Measurements from ENCODE around the gene ZNF444. TPM values are rescaled to one million over a fixed set of nuclear protein-coding genes. Genes with fewer than 3 reads are reported as not detected.
A peak's percentile ranks its signal among the peaks of the same experiment; 100 is the strongest.

Gene ZNF444
- total and polyA plus RNA-seq, 2 of the 4 experiments (the other 2 are of a cell fraction): 2.5 to 20.3 TPM

DNA sequence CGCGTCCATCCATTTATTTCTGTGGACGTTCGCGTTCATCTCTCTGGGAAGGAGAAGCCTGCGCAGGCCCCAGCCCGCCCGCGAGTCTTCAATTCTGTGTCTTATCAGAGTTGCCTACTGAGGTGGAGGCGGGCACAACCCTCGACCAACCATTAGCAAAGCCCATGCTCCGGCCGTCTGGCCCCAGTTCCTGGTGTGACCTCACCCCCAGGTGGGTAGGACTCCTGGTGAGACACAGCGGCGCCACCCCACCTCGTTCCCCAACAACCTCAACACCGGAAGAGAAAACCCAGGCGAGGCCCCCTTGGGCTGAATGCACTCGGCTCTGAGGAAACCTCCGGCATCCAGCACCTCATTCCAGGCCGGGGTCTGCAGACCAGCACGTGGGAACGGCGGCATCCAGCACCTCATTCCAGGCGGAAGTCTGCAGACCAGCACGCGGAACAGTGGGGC, 34.7 kb upstream of the ZNF444 start:
- no peak overlapping the region for H2AFZ ChIP-seq (replicated peaks; ENCODE audit: low read length, poor library complexity)
- H2BK15ac ChIP-seq (ENCODE audit: low read depth, low read length): no peak overlapping the region
- no peak overlapping the region for H3K27ac ChIP-seq (ENCODE audit: insufficient read depth, low read length)
- peaks cover 2% of the 10 kb centered on the region; the same call in 1 of the 2 replicates for H3K9me1 ChIP-seq (ENCODE audit: insufficient read depth, low read length)
- H3K4me3 ChIP-seq (ENCODE audit: insufficient read depth, low read depth, low read length): no peak overlapping the region
- H3K18ac ChIP-seq (ENCODE audit: low read depth, low read length): no peak overlapping the region
- no peak overlapping the region for H2BK120ac ChIP-seq (ENCODE audit: low read depth, low read length)
- H4K91ac ChIP-seq (ENCODE audit: insufficient read depth, low read depth, low read length): no peak overlapping the region
- H3K9ac ChIP-seq (ENCODE audit: low read depth, low read length): no peak overlapping the region
- H2BK5ac ChIP-seq (ENCODE audit: low read depth, low read length, poor library complexity, severe bottlenecking): no peak overlapping the region
- no peak overlapping the region for H3K56ac ChIP-seq (ENCODE audit: extremely low read depth, insufficient read depth, low read length)
- peaks cover 6% of the 10 kb centered on the region; the same call in 1 of the 2 replicates for H3K36me3 ChIP-seq (ENCODE audit: control insufficient read depth, insufficient read depth, low read length)
- no peak overlapping the region for H4K5ac ChIP-seq (ENCODE audit: low read depth, low read length)
- ChIA-PET POLR2A (ENCODE audit: unreplicated experiment) (no interaction called here), CTCF (no interaction called here)
- intact Hi-C loops (cut with micrococcal nuclease) (no loop called here), in situ Hi-C loops (cut with MboI; ENCODE audit: low sequenced_read_pairs) (no loop called here), dilution Hi-C loops (cut with HindIII; ENCODE audit: low sequenced_read_pairs, unreplicated experiment) (no loop called here)
- H2BK20ac ChIP-seq (ENCODE audit: low read depth, low read length): no peak overlapping the region
- 89% methylated on average over 10 of the region's 27 CpGs; no CpG with 5 or more reads in 1 of the 2 experiments for WGBS, 2 experiments (ENCODE audit: extremely low coverage in 2 of 2, insufficient read length in 1 of 2)
- no peak overlapping the region for H3K4ac ChIP-seq (ENCODE audit: low read depth, low read length)
- H2AK5ac ChIP-seq (ENCODE audit: low read depth, low read length): no peak overlapping the region
- H4K20me1 ChIP-seq (ENCODE audit: insufficient read depth, low read length): peaks cover 77% of the 10 kb centered on the region
- no peak for TF ChIP-seq FOS (IDR thresholded peaks at IDR 0.05; ENCODE audit: low read depth, low read length)
- no peak for TF ChIP-seq RFX5 (IDR thresholded peaks at IDR 0.05; ENCODE audit: low read depth, low read length)
- no peak for TF ChIP-seq MXI1 (IDR thresholded peaks at IDR 0.05; ENCODE audit: borderline replicate concordance, low read depth, low read length)
- no peak for TF ChIP-seq NFE2L2 (IDR thresholded peaks at IDR 0.05; ENCODE audit: low read depth, low read length)
- no peak for TF ChIP-seq BHLHE40 (IDR thresholded peaks at IDR 0.05; ENCODE audit: low read depth, low read length)
- no peak for TF ChIP-seq ELK1 (IDR thresholded peaks at IDR 0.05; ENCODE audit: borderline replicate concordance, low read depth, low read length)
- no peak for TF ChIP-seq MAFK (IDR thresholded peaks at IDR 0.05; ENCODE audit: low read depth, low read length)
- TF ChIP-seq, protein P1, sequence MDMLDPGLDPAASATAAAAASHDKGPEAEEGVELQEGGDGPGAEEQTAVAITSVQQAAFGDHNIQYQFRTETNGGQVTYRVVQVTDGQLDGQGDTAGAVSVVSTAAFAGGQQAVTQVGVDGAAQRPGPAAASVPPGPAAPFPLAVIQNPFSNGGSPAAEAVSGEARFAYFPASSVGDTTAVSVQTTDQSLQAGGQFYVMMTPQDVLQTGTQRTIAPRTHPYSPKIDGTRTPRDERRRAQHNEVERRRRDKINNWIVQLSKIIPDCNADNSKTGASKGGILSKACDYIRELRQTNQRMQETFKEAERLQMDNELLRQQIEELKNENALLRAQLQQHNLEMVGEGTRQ (IDR thresholded peaks at IDR 0.05; ENCODE audit: low read depth, low read length): no peak
- no peak for TF ChIP-seq SMC3 (IDR thresholded peaks at IDR 0.05; ENCODE audit: low read depth, low read length)
- no peak for TF ChIP-seq CHD1 (IDR thresholded peaks at IDR 0.05; ENCODE audit: low read depth, low read length)
- TF ChIP-seq CTCF (conservative IDR thresholded peaks at IDR 0.05; ENCODE audit: low read depth, low read length): no peak
- no peak for TF ChIP-seq POLR2A (IDR thresholded peaks at IDR 0.05; ENCODE audit: low read depth, low read length)
- no peak for TF ChIP-seq CEBPB (IDR thresholded peaks at IDR 0.05; ENCODE audit: low read depth, low read length)
- TF ChIP-seq RAD21 (IDR thresholded peaks at IDR 0.05; ENCODE audit: low read length): no peak
- TF ChIP-seq RCOR1 (IDR thresholded peaks at IDR 0.05; ENCODE audit: insufficient replicate concordance, low read length): no peak
- no peak for TF ChIP-seq MAZ (IDR thresholded peaks at IDR 0.05; ENCODE audit: borderline replicate concordance, low read depth, low read length)
- peaks cover 3 to 43% of the 10 kb centered on the region in 2 experiments; a peak in 2 of 4 replicates for H3K79me1 ChIP-seq (ENCODE audit: low read depth in 1 of 2, low read length in 2 of 2)
- DNase-seq (no peak), ATAC-seq (ENCODE audit: low read depth) (no peak)
- no peak overlapping the region for H3K14ac ChIP-seq (replicated peaks; ENCODE audit: low read depth, low read length)
- H3K9me3 ChIP-seq (ENCODE audit: control insufficient read depth, insufficient read depth, low read length): no peaks in the 10 kb centered on the region
- H3K23ac ChIP-seq (ENCODE audit: low read depth, low read length): no peak overlapping the region; the same call in 1 of the 2 replicates
- H3K4me2 ChIP-seq (ENCODE audit: low read depth, low read length): no peak overlapping the region
- peak overlapping the region; percentile 65 for H2AK9ac ChIP-seq (replicated peaks; ENCODE audit: low read depth, low read length, poor library complexity)
- no peaks in the 10 kb centered on the region for H3K27me3 ChIP-seq (ENCODE audit: control insufficient read depth, insufficient read depth, low read length)
- BruUV-seq (replicated peaks): no TSS peak
- no peak overlapping the region for H4K8ac ChIP-seq (ENCODE audit: low read depth in 2 of 2, low read length in 2 of 2)
- peaks cover 23% of the 10 kb centered on the region for H3K4me1 ChIP-seq (ENCODE audit: control insufficient read depth, insufficient read depth, low read length)
